OCI-M2 (cell line): Measurements from ENCODE around the gene KHDC3L.

ENCODE experiments used
- DNase-seq: peaks from one replicate; lab custom pipeline; 2025; ENCODE audit not compliant: unreplicated experiment; lab: John Stamatoyannopoulos, UW

The KHDC3L gene, protein sequence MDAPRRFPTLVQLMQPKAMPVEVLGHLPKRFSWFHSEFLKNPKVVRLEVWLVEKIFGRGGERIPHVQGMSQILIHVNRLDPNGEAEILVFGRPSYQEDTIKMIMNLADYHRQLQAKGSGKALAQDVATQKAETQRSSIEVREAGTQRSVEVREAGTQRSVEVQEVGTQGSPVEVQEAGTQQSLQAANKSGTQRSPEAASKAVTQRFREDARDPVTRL

DNA sequence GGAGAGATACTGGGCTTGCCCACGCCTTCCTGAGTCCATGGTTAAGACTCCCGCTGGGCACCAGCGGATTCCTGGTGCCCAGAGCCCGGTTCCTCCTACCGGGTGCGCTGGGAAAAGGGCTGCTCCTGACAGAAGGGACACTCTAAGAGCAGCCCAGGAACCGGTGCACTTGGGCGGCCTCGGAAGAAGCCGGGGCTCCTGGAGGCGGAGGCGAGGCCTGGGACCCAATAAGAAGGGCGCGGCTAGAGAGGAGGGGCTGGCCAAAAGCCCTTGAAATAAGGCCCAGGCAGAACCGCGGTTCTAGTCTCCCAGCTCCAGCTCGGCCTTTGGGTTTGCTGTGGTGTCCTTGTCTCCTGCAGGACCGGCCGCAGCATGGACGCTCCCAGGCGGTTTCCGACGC lies at the start of gene KHDC3L:
KHDC3L (plus strand) TSS at position 301 of the 400 bp plus-strand sequence; CDS start at position 373, 72 bp downstream.
- DNase-seq: no peak

DNA sequence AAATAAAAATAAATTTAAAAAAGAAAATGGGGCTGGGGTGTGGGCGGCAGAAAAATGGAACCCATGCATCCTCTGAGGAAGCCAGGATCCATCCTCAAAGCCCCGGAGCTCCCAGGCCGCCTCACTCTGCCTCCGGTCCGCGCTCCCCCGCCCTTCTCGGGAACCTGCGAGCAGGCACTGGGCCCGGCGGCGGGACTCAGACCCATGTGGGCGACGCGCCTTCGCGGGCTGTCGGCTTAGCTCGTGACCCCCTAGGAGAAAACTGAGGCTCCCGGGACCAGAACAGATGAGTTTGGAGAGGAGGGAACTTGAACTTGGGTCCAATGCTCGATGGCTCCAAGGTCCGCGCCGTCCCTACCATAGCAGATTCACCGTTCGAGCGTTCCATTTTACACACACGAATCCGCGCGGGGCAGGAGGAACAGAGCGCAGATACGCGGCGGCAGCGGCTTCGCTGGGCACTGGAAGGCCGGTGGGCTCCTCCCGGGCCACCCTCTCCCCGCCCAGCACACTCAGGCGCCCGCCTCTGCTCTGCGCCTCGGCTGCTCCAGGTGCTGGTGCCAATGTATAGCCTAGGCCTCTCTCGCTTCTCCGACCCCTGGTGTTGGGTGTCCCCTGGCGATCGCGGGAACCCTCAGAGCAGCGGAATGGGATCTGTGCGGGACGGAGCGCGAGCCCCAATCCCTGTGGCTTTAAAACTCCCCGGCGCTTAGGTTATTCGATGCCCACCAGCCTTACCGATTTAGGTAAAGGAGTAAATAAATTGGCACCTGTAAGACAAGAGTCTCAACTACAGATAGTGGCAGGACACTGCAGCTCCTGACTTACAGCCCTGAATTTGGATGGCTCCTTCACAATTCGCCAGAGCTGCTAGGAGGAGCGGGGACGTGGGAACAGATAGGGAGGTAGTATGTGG lies 47.6 kb upstream of the KHDC3L start:
- DNase-seq: no peak

DNA sequence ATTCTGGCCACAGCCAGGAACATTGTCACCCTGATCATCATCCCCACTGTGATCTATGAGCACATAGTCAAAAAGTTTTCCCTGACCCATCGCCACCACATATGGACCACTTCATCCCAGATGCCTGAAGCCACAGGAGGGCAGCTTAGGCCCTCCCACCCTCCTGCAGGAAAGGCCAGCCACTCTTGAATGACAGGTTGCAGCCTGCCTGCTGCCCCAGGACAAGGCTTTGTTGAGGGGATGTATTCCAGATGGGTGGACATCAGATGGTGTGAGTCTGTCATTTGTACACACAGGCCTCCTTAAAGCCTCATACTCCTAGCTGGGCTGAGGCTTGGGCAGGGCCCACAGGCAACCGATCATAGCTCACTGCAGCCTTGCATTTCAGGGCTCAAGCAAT lies 39.1 kb upstream of the KHDC3L start:
- DNase-seq: no peak

DNA sequence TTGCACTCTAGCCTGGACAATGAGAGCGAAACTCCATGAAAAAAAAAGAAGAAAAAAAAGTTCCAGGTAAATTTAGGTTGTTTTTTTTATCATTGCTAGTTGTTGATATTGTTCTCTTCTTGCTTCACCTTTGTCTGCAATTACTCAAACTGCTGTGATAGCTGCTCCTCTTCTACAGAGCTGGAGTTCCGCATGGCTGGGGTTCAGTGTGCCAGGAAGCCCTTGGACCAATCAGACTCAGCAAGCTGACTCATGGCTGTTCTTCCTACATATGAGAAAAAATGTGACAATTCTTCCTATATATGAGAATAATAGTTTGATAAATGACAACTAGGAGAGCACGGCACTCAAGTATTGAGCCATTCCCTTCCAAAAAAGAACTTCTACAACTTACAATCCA lies 36.8 kb upstream of the KHDC3L start:
- no peak for DNase-seq

DNA sequence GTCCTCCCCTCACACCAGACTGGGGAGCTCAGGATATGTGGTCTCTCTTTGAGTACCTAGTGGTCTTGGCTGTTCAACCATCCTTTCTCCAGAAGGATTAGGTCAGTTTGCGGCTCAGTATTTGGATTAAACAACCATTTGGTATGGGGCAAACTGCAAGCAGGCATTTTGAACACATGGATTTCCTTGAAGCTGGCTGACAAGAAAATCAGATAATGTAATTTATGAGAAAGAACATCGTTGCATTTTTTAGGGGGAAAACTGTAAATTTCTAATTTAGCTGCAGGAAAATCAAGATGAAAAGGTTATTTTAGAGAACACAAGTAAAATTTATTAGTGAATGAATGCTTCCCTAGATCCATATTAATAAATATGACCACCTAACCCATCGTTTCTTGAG lies 33.7 kb upstream of the KHDC3L start:
- DNase-seq: no peak

DNA sequence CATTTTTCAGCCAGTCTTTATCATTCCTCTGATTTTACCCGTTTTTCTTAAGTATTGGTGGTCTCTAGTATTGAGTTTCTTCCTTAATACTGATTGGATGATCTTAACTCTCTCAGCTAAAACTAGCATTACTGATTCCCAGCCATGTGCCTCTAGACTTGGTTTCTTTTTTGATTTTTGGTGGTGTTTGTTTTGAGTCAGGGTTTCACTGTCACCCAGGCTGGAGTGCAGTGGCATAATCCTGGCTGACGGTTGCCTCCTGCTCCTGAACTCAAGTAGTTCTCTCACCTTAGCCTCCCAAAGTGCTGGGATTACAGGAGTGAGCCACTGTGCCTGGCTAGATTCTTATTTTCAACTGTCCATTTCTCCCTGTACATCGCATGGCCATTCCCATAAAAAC lies 33.3 kb upstream of the KHDC3L start:
- DNase-seq: no peak

DNA sequence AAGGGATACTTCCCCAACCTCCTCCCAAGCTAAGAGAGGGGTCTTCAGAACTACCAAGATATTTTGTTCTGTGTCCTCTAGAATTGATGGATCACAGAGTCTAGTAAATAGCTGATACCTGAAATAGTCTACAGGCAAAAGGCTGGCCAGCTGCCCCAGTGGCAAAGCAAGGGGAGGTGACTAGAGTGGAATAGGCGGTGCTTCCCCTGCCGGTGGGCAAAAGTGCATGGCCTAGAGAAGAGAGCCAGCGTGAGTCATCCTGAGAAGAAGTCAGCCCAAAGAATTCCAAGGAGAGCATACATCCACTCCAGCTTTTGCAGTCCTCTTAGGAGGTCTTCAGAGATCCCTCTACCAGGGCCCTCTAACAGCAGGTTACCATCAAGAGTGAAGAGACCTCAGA lies 23.1 kb upstream of the KHDC3L start:
- no peak for DNase-seq

DNA sequence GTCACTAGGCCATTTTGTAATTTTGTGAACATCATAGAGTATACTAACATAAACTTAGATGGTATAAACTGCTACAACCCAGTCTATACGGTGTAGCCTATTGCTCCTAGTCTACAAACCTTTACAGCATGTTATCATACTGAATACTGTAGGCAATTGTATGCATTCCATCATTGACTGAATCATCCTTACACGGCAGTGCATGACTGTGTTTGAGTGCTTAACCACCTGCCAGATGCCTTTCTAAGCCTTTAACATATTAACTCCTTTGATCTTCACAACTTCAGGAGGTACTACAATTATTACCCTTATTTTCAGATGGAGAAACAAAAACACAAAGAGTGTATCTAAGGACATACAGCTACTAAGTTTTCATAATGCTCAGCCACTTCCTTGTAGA lies 22.4 kb upstream of the KHDC3L start:
- DNase-seq: no peak

DNA sequence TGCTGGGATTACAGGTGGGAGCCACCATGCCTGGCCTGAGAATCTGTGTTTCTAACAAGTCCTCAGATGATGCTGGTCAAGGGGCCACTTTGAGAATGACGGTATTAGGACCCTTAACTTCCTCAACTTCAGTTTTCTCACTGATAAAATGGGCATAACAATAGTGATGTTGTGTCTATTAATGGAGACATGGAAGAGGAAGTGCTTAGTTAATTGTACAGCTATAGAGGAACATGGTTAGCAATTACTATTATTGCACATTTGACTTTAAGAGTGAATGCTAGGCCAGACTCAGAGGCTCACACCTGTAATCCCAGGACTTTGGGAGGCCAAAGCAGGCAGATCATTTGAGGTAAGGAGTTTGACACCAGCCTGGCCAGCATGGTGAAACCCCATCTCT lies 21.1 kb upstream of the KHDC3L start:
- no peak for DNase-seq

DNA sequence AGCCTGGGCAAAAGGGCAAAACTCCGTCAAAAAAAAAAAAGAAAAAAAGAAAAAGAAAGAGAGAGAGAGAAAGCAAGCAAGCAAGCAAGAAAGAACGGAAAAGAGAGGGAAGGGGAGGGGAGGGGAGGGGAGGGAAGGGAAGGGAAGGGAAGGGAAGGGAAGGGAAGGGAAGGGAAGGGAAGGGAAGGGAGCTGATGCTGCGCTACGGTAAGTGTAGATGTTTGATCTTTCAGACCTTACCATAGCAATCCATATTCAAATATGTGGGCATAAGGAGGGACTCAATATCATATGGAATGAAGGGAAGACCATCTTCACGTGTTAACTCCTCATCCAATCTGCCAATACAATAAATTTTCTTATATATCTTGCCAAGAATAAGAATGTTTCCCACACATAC lies 20.3 kb upstream of the KHDC3L start:
- DNase-seq: no peak

DNA sequence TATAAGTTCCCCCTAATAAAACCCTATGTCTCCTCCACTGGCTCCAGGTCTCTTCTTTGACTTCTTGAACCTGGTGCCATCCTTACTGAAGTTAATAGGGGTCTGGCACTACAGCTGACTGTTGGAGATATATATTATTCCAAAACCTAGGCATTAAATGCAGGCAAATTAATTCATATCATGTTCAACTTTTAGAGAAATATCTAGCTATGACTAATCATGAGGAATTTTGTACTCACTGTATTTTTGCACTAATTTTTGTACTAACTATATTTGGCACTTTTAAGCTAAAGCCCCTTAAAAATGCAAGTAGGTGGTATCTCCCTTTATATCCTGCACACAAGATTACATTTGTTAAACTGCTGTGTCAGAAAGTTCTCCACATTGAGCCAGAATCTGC lies 19.3 kb upstream of the KHDC3L start:
- no peak for DNase-seq

DNA sequence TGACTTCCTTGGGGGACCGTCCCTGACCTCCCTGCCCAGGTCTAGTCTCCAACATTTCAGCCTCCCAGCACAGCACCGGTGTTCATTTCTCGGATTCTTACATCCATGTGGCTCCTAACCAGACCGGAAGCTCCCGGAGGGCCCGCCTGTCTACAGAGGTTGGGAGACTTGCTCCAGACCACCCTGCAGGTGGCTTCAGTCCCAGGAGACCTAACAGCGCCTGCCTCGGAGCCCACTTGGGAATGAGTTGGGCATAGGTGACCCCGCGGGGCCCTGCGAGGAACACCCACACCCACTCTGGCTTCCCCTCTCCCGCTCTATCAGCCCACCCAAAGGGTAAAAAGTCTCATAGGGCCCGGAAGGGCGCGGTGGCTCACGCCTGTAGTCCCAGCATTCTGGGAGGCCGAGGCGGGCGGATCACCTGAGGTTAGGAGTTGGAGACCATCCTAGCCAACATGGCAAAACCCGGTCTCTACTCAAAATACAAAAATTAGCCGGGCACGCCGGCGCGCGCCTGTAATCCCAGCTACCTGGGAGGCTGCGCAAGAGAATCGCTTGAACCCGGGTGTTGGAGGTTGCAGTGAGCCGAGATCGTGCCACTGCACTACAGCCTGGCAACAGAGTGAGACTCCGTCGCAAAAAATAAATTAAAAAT lies 13.8 kb upstream of the KHDC3L start:
- DNase-seq: no peak

DNA sequence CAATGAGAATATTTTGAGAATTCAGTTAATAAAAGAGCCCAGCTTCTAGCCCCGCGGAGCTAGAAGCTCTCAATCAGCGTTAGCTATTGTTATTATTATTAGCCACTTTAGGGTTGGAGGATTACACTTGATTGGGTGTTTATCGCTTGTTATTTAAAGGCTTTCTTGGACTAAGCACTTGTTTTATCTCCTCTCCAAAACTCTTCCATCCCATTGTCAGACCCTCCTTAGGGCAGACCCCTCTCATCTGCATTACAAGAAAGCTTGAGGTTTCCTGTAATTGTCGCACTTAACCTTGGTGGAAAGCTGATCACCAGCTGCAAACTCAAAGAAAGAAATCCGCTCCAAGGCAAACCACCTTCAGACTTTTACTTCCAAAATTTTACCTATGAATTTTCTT lies 13.1 kb upstream of the KHDC3L start:
- no peak for DNase-seq

DNA sequence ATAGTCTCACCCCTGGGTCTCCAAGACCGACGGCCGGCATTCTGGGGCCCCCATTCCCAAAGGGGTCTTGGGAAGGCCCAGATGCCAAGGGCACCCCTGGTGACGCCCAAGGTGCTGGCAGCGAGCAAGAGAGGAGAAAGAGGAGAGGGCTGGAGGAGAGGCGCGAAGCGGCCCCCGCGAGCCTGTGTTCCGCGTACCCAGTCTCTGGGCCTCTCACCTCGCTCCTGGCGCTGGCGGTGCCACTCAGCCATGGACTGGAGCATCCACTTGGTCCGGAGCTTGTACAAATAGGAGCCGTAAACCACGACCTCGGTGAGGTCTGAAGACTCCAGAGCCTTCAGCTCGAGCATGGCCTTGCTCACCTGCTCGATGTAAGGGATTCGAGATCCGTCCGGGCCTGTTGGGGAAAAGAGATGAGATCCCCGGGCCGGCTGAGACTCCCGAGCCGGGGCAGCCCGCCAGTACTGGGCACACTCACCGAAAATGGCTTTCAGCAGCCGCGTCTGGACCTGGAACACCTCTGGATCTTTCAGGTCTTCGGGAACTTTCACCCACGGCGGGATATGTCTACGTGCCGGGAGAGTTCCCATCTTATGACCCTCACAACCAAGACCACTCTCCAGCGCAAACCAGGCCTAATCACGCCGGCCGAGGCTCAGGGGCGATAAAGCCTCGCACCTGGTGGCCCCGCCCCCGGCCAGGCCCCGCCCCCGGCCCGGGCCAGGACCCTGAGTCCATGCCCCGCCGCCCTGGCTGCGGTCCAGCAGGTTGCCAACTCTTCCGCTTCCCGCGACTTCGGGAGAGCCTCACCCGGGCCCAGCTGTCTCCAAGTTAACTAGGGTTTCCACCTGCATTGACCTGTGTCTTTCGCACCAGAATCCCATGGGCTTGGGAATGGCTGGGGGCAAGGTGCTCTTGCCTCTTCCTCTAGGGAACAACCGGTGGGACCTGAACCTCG lies 8.5 kb upstream of the KHDC3L start, which contains the start of gene DPPA5:
DPPA5 (minus strand) TSS at position 641 of the 958 bp plus-strand sequence; CDS start at position 590, 51 bp downstream.
- no peak for DNase-seq

DNA sequence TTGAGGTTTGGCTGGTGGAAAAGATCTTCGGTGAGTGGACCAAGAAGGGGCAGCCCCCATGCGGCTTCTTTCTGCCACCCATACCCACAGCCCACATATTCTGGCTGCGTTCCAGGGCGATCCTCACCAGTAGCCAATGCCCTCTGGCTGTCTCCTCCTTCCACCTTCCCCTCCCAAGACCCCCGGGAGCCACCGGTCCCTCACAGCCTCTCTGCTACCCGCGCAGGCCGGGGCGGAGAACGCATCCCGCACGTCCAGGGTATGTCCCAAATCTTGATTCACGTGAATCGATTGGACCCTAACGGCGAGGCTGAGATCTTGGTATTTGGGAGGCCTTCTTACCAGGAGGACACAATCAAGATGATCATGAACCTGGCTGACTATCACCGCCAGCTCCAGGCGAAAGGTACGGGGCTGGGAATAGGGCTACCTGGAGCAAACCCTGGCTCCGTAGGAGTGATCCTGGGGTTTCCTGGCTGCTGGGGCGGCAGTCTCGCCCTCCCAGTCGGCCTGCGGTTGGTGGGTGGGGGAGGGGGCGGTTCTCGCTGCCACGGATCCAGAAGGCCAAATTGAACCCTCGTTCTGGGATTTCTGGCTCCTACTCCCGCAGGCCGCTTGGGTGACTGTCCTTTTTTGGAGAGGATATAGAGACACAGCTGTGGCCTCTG lies 545 bp downstream of the KHDC3L start:
- no peak for DNase-seq

DNA sequence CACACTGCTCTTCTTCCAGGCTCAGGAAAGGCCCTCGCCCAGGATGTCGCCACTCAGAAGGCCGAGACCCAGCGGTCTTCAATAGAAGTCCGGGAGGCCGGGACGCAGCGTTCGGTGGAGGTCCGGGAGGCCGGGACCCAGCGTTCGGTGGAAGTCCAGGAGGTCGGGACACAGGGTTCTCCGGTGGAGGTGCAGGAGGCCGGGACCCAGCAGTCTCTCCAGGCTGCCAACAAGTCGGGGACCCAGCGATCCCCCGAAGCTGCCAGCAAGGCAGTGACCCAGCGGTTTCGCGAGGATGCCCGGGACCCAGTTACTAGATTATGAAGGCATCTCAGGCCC lies 1.0 kb downstream of the KHDC3L start:
- DNase-seq: no peak

DNA sequence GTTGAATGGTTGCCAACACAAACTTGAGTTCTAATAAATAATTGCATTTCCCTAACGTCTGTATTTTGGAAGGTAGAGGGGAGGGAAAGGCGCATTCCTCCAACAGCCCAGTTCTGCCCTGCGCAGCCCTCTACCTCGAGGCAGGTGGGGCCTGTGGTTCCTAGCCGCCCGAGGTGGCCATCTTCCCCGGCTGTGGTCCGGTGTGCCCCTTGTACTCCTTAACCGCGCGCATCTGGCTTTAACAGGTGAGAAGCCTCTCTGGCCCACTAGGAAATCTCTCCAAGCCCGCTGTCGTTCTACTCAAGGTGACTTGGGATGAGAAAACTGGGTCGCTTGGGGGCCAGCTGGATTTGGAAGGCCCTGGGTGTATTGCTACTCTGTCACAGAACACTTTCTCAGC lies 1.7 kb downstream of the KHDC3L start:
- no peak for DNase-seq

DNA sequence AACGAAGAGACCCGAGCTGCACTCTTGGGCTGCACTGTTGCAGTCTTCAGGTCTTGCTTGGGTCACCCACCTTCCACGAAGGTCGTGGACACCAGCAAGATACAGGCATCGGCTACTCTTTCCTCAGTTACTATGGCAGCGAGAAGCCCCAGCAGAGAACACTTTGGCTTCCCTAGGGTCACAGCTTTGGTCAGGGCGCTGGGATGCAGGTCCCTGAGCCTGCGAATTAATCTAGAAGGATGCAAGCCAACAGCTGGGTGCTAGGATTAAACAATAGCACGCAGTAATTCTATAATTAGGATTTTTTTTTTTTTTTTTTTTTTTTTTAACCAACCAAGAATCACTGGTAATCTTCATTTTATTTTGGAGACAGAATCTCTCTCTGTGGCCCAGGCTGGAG lies 2.1 kb downstream of the KHDC3L start:
- DNase-seq: no peak

DNA sequence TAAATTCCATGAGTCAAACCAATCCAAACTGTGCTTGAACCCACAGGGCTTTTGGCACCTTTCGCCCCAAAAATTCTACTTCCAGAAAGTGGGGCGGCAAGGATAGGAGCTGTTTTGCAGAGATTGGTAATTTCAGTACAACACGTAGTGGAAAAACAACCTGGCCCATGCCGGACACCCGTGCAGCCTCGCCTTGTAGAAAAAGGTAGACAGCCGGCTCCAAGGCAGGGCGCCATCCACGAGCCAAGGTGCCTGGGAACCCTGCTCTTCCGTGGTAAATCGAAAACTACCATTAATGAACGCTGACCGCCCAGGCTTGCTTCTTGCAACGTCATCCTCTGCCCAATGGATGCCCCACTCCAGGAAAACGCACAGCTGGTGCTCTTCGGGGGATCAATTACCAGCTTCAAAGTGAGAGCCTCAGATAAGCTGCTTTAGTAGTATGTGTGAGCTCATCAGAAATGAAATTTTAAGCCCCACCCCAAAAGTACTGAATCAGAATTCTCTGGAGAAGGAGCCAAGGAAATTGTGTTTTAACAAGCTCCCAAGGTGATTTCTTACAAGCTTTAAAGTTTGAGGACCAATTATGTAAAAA lies 5.4 kb downstream of the KHDC3L start:
- no peak for DNase-seq

DNA sequence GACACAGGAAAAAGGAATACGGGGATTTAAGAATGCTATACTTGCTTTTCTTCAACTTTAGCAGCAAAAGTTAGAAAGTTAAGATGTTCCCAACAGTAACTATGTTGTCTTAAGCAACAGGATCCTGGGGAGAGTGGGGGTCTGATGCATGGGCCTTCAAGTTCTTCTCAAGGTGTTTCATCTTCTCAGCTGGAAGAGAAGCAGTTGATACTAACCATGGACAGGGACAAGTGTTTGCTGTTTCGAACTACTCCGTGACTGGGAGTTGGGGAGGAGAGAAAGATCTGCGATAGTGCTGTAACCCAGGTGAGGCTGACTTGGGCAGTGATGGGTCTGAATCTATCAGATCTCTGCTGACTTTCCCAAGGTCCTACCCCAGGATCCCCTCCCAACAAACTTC lies 6.2 kb downstream of the KHDC3L start:
- DNase-seq: no peak
